K562 (cell line): ENCODE data around the gene IQCN. TPM values are rescaled to one million over a fixed set of nuclear protein-coding genes. Genes with fewer than 3 reads are reported as not detected.

Experiments used
- CBX2 ChIP-seq: fragments of 200-600 bp; sonication (generic); IDR thresholded peaks from one replicate; pipeline ENCODE4 v1.6.1; 2012; ENCODE audit warnings: mild to moderate bottlenecking, low read length, inconsistent platforms; ENCODE audit not compliant: insufficient read depth, poor library complexity, severe bottlenecking
- GABPB2 ChIP-seq: fragments of 250-450 bp; sonication (Bioruptor Pico); conservative IDR thresholded peaks from 2 replicates; pipeline ENCODE4 v1.5.1; 2021; ENCODE audit warnings: mild to moderate bottlenecking
- MYBL2 ChIP-seq, 2 experiments: fragments of 450-650 bp in 1 of 2; sonication (generic) in 1 of 2; formaldehyde crosslinking in 1 of 2; IDR thresholded peaks; 2 replicates each; pipeline versions ENCODE4 v1.6.1 to v1.8.1; 2017 to 2022; ENCODE audit warnings: borderline replicate concordance in 1 of 2, inconsistent platforms in 1 of 2, low read depth in 1 of 2, mild to moderate bottlenecking in 1 of 2, missing genetic modification reagents in 1 of 2, moderate library complexity in 1 of 2
- NFYB ChIP-seq: IDR thresholded peaks from 2 replicates; pipeline ENCODE4 v1.6.1; 2011; ENCODE audit warnings: mild to moderate bottlenecking, moderate library complexity; ENCODE audit not compliant: insufficient read length; ENCODE audit errors: extremely low read depth
- NONO ChIP-seq, 2 experiments: fragments of 200-400 bp in 1 of 2; fragments of 450-650 bp in 1 of 2; formaldehyde crosslinking in 1 of 2; IDR thresholded peaks; 2 replicates each; pipeline ENCODE4 v1.6.1; 2017; ENCODE audit warnings: low read depth in 2 of 2, mild to moderate bottlenecking in 2 of 2, moderate library complexity in 2 of 2, low read length in 1 of 2
- PCBP2 ChIP-seq: fragments of 200-400 bp; formaldehyde crosslinking; IDR thresholded peaks from 2 replicates; pipeline ENCODE4 v1.6.1; 2018; ENCODE audit warnings: low read length, low read depth, mild to moderate bottlenecking, moderate library complexity; ENCODE audit not compliant: poor library complexity, severe bottlenecking
- THRAP3 ChIP-seq: fragments of 450-650 bp; IDR thresholded peaks from 2 replicates; pipeline ENCODE4 v1.6.1; 2016; ENCODE audit warnings: mild to moderate bottlenecking, inconsistent platforms, borderline replicate concordance
- ZBTB1 ChIP-seq: sonication (generic); formaldehyde crosslinking; IDR thresholded peaks from 2 replicates; pipeline ENCODE4 v1.8.1; 2023; ENCODE audit warnings: missing genetic modification reagents, low read depth, mild to moderate bottlenecking, borderline replicate concordance
- ZNF324 ChIP-seq: fragments of 250-450 bp; sonication (Bioruptor Pico); IDR thresholded peaks from 2 replicates; pipeline ENCODE4 v1.4.0; 2020; ENCODE audit warnings: mild to moderate bottlenecking
- ZNF436 ChIP-seq: fragments of 250-450, 450-650 bp; sonication (Bioruptor Pico); formaldehyde crosslinking; IDR thresholded peaks from 2 replicates; pipeline ENCODE4 v1.7.0; 2020; ENCODE audit warnings: mild to moderate bottlenecking
- polyA plus RNA-seq, 8 experiments: library from polyadenylated mRNA; depleted of rRNA in 4 of 8; stranded (reverse) in 5 of 8; unstranded in 3 of 8; fragments of >200 nt; fragmentation: Nextera tagmentation in 2 of 8; fragmentation: Illumina TruSeq in 1 of 8; extraction: Ambion mirVana in 2 of 8; extraction: Trizol in 1 of 8; gene quantifications; 2 replicates each; pipeline versions ENCODE4 v1.2.1 to v1.2.3, GENCODE V29; 2011 to 2014; ENCODE audit warnings: inconsistent platforms in 1 of 8, missing spikeins in 1 of 8
- total RNA-seq, 7 experiments: library from RNA; depleted of rRNA in 6 of 7; stranded (reverse); fragments of >200 nt in 6 of 7; fragmentation: Illumina TruSeq in 2 of 7; extraction: Trizol in 2 of 7; gene quantifications; 2 replicates each; pipeline versions ENCODE4 v1.2.1 to v1.2.3, GENCODE V29; 2011 to 2021; ENCODE audit warnings: low replicate concordance in 1 of 7
- TF ChIP-seq, protein P1 (sequence below): fragments of 250-450 bp; sonication (Bioruptor Pico); IDR thresholded peaks from 2 replicates; pipeline ENCODE4 v1.5.0; 2021; ENCODE audit warnings: mild to moderate bottlenecking, moderate library complexity
- TF ChIP-seq, protein P2 (sequence below): fragments of 250-450 bp; sonication (Bioruptor Pico); IDR thresholded peaks from 2 replicates; pipeline ENCODE4 v1.5.0; 2021
- TF ChIP-seq, protein P3 (sequence below): sonication (generic); formaldehyde crosslinking; IDR thresholded peaks from 2 replicates; pipeline ENCODE4 v1.8.1; 2023; ENCODE audit warnings: missing genetic modification reagents, mild to moderate bottlenecking, borderline replicate concordance
- TF ChIP-seq, protein P4 (sequence below): sonication (generic); formaldehyde crosslinking; IDR thresholded peaks from 2 replicates; pipeline ENCODE4 v1.8.0; 2022; ENCODE audit warnings: mild to moderate bottlenecking, missing genetic modification reagents

The IQCN gene
- total and polyA plus RNA-seq, 9 of the 15 experiments (the other 6 are each of a cell fraction or from before 2014, with no cell fraction given), result 0.01 to 0.07 (median 0.04) TPM; not detected in 3

DNA sequence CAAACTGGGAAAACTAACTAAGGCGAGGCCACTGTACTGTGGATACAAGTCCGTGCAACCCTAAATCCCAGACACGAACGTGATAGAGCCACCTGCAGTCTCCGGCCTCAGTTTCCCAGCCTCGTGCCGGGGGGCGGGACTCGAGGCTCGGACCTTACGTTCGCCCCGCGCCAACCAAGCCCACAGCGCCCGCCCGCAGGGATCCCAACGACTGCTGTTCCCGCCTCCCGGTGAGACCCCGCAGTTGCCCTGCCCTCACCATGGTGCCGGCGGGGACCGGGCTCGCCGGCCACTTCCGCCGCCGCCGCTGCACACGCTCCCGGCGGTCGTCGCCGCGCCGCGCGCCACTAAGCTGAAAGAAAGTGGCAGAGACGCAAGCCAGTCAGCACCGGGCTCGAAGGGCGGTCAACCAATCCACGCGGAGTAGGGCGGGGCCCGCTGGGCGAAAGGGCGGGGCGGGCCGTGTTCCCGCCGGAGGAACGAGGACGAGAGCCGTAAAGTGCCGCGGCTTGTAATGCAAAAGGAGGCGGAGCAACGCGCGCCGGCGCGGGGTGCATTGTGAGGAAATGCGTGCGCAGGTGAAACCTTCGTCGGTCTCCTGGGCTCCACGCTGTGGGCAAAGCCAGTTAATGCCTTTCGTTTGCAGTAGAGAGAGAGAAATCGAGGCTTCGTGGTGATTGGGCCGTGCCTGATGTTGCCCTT, 48.7 kb upstream of the IQCN start, which contains the start of gene LSM4 (continued):
- TF ChIP-seq, protein P1, sequence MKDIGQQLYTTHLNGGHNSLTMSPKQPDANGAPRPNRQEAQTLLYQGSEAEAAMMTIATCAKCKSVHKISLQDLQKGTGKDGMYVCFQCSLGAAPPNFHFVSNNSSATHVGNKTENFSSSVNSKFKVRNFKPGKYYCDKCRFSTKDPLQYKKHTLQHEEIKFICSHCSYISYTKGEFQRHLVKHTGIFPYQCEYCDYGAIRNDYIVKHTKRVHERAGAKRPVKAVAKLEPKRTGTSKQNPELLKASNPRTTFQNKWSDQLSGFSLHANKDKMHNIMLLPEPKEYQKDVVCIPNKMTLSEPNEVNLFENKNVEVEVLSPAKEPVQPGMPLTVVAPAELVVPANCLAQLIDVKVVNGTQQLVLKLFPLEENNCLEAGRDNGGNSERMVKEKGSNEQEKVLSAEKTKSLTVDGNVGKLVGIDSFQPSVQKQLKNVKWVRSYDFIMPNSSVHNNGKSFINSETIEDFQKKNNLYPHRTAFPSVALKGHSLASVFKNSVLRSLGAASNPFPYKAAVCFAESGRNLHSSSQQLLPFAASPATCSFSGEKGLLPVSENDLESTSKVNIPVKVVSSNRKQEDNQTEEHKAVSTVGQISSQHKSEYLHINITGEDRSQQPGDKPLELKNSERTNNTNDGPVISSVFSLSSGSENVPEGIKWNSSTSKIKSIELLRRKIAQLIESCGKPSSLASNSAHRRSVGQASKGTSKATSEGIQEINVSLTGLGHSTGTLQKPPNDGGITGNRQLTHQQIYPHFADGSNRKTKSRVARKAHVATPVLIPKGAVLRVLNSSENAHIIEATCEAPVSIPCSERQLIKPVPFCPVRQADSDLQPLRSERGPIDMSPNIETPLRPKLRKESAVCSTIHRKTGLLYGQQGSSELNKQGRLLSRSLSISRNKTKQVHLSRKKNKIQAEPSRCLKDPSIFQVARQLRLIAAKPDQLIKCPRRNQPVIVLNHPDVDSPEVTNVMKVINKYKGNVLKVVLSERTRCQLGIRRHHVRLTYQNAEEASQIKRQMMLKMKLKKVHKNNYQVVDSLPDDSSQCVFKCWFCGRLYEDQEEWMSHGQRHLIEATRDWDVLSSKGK (CRISPR knock-in tag), result no peak
- TF ChIP-seq THRAP3, result no peak
- TF ChIP-seq, protein P2, sequence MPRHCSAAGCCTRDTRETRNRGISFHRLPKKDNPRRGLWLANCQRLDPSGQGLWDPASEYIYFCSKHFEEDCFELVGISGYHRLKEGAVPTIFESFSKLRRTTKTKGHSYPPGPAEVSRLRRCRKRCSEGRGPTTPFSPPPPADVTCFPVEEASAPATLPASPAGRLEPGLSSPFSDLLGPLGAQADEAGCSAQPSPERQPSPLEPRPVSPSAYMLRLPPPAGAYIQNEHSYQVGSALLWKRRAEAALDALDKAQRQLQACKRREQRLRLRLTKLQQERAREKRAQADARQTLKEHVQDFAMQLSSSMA (CRISPR knock-in tag), result no peak
- TF ChIP-seq MYBL2 (IDR thresholded peaks at IDR 0.05; ENCODE audit: low read depth), result no peak
- no peak for TF ChIP-seq MYBL2 (CRISPR knock-in tag; IDR thresholded peaks at IDR 0.05; ENCODE audit: borderline replicate concordance)
- TF ChIP-seq ZNF324 (CRISPR knock-in tag), result no peak
- TF ChIP-seq, protein P3, sequence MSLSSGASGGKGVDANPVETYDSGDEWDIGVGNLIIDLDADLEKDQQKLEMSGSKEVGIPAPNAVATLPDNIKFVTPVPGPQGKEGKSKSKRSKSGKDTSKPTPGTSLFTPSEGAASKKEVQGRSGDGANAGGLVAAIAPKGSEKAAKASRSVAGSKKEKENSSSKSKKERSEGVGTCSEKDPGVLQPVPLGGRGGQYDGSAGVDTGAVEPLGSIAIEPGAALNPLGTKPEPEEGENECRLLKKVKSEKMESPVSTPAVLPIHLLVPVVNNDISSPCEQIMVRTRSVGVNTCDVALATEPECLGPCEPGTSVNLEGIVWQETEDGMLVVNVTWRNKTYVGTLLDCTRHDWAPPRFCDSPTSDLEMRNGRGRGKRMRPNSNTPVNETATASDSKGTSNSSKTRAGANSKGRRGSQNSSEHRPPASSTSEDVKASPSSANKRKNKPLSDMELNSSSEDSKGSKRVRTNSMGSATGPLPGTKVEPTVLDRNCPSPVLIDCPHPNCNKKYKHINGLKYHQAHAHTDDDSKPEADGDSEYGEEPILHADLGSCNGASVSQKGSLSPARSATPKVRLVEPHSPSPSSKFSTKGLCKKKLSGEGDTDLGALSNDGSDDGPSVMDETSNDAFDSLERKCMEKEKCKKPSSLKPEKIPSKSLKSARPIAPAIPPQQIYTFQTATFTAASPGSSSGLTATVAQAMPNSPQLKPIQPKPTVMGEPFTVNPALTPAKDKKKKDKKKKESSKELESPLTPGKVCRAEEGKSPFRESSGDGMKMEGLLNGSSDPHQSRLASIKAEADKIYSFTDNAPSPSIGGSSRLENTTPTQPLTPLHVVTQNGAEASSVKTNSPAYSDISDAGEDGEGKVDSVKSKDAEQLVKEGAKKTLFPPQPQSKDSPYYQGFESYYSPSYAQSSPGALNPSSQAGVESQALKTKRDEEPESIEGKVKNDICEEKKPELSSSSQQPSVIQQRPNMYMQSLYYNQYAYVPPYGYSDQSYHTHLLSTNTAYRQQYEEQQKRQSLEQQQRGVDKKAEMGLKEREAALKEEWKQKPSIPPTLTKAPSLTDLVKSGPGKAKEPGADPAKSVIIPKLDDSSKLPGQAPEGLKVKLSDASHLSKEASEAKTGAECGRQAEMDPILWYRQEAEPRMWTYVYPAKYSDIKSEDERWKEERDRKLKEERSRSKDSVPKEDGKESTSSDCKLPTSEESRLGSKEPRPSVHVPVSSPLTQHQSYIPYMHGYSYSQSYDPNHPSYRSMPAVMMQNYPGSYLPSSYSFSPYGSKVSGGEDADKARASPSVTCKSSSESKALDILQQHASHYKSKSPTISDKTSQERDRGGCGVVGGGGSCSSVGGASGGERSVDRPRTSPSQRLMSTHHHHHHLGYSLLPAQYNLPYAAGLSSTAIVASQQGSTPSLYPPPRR, result no peak
- TF ChIP-seq, protein P4, sequence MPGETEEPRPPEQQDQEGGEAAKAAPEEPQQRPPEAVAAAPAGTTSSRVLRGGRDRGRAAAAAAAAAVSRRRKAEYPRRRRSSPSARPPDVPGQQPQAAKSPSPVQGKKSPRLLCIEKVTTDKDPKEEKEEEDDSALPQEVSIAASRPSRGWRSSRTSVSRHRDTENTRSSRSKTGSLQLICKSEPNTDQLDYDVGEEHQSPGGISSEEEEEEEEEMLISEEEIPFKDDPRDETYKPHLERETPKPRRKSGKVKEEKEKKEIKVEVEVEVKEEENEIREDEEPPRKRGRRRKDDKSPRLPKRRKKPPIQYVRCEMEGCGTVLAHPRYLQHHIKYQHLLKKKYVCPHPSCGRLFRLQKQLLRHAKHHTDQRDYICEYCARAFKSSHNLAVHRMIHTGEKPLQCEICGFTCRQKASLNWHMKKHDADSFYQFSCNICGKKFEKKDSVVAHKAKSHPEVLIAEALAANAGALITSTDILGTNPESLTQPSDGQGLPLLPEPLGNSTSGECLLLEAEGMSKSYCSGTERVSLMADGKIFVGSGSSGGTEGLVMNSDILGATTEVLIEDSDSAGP (CRISPR knock-in tag), result no peak
- no peak for TF ChIP-seq ZBTB1 (CRISPR knock-in tag)
- no peak for TF ChIP-seq CBX2
- no peak for TF ChIP-seq ZNF436 (CRISPR knock-in tag)
- TF ChIP-seq NFYB, result peak; percentile 78
- peak in 1 of 2 experiments; percentile 60; a peak in 1 of 4 replicates for TF ChIP-seq NONO (IDR thresholded peaks at IDR 0.05; ENCODE audit: low read depth in 2 of 2, low read length in 1 of 2)
- TF ChIP-seq PCBP2, result no peak
- no peak for TF ChIP-seq GABPB2 (CRISPR knock-in tag)
